NCI-H2171 (cell line): ENCODE results near the gene SSR2.

Experiments
- DNase-seq: peaks from one replicate; lab custom pipeline; 2025; lab: John Stamatoyannopoulos, UW

The SSR2 gene

GRCh38 chr1:156020293-156021092 lies at the start of gene SSR2:
SSR2 (minus strand) TSS chr1:156020951; CDS start chr1:156020167, 784 bp downstream.
- DNase-seq: peak; percentile 80

- DNase-seq: peak; percentile 81
Measured at GRCh38 chr1:156070548-156070947, 49.8 kb upstream of the SSR2 start.

DNA sequence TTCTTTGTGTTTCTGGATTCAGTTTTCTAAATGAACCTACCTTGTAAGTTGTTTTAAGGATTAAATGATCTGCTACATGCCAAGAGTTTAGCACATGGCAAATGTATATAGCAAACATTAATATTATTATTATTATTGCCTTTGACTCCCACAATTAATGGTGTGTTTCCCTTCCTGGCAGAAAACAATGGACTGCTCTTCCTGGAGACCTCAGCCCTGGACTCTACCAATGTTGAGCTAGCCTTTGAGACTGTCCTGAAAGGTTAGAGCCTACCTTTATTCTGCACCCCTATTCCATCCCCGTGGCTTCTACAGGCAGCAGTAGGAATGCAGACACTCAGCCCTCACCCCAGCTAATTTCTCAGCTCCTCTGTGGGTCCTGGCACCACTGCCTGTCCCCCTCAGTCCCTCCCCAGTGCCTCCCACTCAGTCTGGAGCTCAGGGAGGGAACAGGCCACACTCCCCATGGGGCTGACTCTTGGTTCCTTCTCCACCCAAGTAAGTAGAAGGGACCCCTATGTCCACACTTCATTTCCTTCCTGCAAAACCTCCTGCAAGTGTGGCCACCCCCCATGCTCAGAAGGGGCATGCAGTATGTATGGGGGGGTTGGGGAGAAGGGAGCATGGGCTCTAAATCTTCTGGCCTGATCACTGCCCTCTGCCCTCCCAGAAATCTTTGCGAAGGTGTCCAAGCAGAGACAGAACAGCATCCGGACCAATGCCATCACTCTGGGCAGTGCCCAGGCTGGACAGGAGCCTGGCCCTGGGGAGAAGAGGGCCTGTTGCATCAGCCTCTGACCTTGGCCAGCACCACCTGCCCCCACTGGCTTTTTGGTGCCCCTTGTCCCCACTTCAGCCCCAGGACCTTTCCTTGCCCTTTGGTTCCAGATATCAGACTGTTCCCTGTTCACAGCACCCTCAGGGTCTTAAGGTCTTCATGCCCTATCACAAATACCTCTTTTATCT lies 49.0 kb upstream of the SSR2 start:
- no peak for DNase-seq

GRCh38 chr1:156067262-156067661 lies 46.5 kb upstream of the SSR2 start:
- no peak for DNase-seq

- no peak for DNase-seq
Measured at GRCh38 chr1:156065871-156066270, 45.1 kb upstream of the SSR2 start.

- DNase-seq: no peak
Measured at GRCh38 chr1:156065212-156065611, 44.5 kb upstream of the SSR2 start.

GRCh38 chr1:156064615-156065014 lies 43.9 kb upstream of the SSR2 start:
- DNase-seq: no peak

DNA sequence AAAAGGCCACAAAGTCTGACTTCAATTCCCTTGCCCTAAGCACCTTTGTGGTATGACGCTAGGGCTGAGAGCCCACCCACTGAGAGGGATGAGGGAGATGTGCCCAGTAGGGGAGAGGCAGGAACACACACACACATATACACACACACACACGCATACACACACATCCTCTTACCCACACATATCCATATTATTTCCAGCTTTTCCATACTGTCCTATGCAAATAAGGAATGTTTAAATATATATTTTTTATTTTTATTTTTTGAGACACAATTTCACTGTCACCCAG lies 43.2 kb upstream of the SSR2 start:
- no peak for DNase-seq

DNA sequence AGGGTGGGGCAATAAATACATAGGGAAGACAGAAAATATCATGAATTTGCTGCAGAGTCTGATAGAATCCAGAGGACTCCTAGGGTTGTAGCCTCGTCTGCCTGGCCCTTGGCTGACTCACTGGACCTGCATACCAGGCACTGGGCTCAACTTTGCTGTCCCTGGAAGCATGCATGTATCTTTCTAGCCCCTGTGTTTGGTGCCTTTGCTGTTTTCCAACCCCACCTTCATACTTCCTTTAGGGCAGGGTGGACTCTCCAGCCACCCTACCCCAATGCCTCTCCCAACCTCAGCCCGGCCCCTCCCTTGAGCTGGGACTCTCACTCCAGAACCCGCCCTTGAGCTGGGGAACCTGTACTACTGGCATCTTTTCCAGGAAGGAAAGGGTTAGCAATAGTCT lies 41.4 kb upstream of the SSR2 start:
- no peak for DNase-seq

DNA sequence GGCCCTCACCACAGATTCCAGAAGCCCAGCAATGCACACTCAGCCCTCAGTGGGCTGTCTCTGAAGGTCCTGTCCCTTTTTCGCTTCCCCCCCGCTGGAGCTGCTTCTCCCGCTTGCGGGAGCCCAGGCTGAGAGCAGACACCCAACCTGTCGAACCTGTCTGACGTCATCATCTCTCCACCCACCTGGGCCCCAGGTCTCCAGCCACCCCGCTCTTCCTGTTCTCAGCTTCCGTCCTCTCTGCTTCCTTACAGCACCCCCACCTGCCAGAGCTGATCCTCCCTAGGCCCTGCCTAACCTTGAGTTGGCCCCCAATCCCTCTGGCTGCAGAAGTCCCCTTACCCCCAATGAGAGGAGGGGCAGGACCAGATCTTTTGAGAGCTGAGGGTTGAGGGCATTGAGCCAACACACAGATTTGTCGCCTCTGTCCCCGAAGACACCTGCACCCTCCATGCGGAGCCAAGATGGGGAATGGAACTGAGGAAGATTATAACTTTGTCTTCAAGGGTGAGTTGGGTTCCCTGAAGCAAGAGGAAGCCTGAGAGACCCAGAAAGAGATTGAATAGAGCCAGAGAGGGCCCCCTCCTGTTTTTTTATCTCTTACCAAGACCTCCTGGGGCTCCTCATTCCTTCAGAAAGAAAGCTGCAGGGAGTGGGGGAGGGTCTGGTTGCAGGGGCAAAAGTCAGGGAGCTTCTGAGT lies 40.3 kb upstream of the SSR2 start, which contains the start of gene RAB25:
TSS of gene RAB25 (plus strand) at position 224 of the 700 bp plus-strand sequence. CDS start at position 465, 241 bp downstream.
- DNase-seq: peak; percentile 68

DNA sequence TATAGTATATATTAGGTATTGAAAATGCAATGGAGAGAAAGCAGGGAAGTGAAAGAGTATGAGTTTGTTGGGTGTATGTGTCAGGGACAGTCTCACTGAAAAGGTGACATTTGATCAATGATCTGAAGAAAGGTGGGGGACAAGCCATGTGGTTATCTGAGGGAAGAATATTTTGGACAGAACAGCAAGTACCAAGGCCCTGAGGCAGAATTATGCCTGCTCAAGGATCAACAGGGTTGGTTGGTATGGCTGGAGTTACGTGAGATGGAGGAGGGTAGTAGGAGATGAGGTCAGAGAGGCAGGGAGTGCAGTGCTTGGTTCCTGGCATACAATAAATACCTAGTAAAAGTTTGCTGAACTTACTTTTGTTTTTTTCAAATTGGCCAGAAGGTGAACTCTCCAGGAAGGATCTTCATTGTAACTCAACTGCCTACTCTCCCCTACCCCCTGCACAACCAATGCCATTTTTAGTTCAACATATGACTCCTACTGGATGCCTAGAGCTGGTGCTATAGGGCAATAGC lies 35.6 kb upstream of the SSR2 start:
- DNase-seq: no peak

GRCh38 chr1:156055281-156056048 lies 34.7 kb upstream of the SSR2 start:
- no peak for DNase-seq

- DNase-seq: peak; percentile 98
Measured at GRCh38 chr1:156054500-156055280, 33.9 kb upstream of the SSR2 start, which contains the start of gene LAMTOR2. LAMTOR2 (plus strand) TSS chr1:156054782; CDS start chr1:156054890, 108 bp downstream.

GRCh38 chr1:156053768-156054499 lies 33.2 kb upstream of the SSR2 start, which contains the start of gene UBQLN4:
UBQLN4 (minus strand) TSS chr1:156053798; CDS start chr1:156053701, 97 bp downstream.
- peak; percentile 84 for DNase-seq

DNA sequence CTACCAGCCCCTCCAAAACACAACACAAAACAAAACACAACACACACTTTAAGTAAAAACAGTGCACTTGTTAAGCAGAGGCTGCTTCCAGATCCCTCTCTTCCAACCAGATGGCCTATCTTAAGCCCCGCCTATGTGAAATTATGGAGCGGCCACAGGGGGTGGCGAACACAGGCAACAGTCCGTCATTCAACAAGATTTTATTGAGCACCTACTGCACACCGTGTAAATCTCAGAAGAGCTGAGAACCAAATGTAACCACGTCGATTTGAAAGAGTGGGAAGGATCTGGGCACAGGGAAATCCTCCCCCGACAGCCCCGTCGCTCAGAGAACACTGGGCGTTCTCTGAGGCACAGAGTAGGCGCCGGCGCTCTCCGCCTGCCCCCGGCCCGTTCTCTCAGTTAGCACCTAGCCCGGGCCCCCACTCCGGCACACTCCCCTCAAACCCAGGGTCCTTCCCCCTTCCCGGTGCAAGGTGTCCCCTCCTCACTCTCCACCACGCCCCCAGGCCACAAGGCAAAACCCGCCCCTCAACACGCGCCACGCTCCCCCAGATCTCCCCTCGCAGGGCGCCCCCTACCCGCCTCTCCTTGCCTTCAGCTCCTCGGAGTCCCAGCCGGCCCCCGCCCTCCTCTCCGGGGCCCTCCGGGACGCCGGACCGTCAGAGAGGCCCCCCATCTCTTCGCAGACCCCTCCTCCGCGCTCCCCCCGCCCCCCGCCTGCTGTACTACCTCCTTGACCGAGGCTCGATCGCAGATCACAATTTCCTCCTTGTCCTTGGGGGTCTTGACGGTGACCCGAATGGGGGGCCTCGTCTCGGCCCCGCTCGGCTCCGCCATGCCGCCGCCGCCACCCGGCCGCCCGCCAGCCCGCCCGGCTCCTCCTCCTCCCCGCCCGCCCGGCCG lies 32.4 kb upstream of the SSR2 start:
- DNase-seq: peak; percentile 67

DNA sequence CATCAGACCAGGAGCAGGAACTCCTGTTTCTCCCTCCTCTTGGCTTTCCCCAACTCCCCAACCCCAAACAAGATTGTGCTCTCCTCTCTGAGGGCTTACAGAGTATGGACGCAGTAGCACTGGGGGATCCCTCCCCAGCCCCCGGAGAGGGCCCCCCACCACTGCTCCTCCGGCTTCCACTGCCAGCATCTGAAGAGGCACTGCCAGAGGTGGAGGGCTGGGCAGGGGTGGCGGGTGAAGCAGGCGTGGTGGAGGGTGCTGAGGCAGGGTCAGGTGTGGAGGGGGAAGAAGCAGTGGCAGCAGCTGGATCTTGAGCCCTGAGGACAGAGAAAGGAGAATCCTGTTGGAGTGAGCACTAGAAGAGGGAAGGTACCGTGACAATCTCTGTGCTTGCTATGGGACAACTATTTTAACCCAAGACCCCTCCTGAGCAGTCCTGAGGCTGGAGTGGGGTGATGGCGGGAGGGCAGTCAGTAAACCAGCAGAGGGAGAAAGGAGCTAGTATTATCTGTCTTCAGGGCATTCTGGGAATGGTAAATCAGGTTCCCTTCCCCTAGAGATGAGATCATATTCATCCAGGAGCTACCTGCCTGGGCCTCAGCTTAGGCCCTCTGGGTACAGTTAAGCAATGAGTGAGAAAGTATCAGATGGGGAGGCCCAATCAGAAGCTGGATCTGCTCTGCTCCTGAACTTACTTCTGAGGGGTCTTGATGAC lies 30.4 kb upstream of the SSR2 start:
- DNase-seq: no peak

DNA sequence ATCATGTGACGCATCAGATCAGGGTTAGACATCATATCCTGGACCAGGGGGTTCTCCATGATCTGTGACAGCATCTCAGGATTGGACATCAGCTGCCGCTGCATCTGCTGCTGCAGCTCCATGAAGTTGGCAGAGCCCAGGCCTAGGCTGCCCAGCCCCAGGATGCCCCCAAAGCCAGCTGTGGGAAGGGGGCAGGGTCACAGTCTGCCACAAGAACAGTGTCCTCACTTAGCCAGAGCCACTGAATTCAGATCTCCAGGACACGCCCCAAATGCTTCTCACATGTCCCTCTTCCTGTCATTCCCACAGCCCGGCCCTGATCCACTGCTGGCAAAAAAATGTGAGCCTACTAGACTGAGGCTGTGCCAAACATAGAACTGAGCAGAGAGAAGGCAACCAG lies 29.6 kb upstream of the SSR2 start:
- no peak for DNase-seq
